Fibroblast of skin of left quadriceps (primary cell): Measurements from ENCODE around the gene AKR1C8.
"Not testable (repeated sequence)": the region's sequence is repeated elsewhere in the genome, so short reads cannot be mapped to it uniquely, and the experiment has no call there.

Experiments used
- DNase-seq, 2 experiments: peaks; one replicate each; pipeline ENCODE4 v3.0.0-alpha.2; 2013; ENCODE audit warnings: low read depth in 2 of 2

The AKR1C8 gene

GRCh38 chr10:5184987-5185775 is at the start of gene AKR1C8:
TSS of gene AKR1C8 (minus strand) at chr10:5185150. CDS start at chr10:5185104, 46 bp downstream.
- no peak for DNase-seq

DNA sequence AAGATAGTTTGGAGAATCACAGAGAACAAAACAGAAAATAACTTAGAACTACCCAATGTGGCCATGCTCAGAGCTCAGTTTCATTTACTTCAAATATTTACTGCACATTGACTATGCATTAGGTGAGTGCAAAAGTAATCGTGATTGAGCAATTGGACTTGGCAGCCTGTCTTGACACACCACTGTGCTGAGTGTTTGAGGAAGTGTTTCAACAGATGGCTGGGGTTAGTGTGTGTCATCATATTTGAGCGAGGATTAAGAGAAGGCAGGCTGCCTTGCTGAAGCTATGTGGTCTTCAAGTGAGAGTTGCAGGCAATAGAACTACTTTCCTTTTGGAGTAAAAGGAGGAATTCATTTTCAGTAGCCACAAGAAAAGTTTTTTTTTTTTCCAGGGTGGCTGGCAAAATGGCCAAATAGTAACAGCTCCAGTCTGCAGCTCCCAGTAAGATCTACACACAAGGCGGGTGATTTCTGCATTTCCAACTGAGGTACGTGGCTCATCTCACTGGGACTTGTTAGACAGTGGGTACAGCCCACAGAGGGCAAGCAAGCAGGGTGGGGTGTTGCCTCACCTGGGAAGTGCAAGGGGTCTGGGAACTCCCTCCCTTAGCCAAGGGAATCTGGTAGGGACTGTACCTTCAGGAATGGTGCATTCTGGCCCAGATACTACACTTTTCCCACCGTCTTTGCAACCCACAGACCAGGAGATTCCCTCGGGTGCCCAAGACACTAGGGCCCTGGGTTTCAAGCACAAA is 49.3 kb upstream of the AKR1C8 start:
- DNase-seq, result peak; percentile 14 to 22

DNA sequence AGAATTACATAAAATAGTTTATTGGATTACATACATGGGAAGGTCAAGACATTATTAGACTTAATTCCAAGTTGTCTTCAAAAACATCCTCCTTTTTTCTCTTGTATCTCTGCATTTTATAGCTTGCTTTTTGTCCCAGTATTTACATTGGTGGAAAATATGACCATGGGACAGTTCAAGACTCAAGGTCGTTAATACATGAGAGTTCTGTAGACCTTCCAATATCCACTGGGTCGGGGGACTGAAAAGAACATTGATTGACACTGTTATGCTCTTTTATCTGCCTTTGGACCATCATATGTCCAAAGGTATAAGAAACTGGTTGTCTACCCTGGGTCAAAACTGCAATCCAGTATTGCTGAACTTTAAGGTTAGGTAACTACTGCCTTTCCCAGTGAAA is 48.4 kb upstream of the AKR1C8 start:
- DNase-seq, result no peak

DNA sequence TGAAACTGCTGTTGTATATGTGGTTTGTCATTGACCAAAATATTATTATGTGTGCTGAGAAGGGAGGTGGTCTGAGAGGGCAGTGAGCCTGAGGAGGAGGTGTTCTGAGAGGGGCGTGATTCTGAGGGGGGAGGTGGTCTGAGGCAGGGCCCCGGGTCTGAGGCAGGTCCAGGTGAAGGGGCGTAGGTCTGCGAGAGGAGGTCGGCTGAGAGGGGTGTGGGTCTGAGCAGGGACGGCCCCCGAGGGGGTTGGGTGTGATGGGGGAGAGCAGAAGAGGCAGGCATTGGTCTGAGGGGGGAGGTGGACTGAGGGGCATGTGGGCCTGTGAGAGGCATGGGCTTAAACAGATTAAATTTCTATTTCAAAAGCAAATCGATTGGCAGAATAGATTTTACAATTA is 44.1 kb upstream of the AKR1C8 start:
- DNase-seq, result no peak

GRCh38 chr10:5222942-5223341 is 38.0 kb upstream of the AKR1C8 start:
- not testable (repeated sequence) for DNase-seq

GRCh38 chr10:5219262-5219661 is 34.3 kb upstream of the AKR1C8 start:
- no peak for DNase-seq

DNA sequence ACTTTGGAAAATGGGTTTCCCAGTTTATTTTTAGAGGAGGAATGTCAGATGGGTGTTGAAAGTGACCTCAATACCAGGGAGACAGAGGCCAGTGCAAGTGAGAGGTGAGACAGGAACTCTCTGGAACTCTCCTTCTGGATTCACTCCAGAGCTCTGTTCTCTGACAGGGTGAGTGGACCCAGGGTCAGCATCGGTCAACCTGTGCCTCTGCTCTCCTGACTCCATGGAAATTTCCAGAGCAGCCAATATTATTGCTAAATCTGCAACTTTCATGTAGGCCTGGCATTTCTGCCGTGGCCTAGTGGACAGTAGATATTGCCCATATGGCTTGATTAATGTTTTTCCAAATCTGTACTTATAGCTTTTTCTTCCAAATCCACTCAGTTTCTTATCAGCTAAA is 31.9 kb upstream of the AKR1C8 start:
- no peak for DNase-seq

DNA sequence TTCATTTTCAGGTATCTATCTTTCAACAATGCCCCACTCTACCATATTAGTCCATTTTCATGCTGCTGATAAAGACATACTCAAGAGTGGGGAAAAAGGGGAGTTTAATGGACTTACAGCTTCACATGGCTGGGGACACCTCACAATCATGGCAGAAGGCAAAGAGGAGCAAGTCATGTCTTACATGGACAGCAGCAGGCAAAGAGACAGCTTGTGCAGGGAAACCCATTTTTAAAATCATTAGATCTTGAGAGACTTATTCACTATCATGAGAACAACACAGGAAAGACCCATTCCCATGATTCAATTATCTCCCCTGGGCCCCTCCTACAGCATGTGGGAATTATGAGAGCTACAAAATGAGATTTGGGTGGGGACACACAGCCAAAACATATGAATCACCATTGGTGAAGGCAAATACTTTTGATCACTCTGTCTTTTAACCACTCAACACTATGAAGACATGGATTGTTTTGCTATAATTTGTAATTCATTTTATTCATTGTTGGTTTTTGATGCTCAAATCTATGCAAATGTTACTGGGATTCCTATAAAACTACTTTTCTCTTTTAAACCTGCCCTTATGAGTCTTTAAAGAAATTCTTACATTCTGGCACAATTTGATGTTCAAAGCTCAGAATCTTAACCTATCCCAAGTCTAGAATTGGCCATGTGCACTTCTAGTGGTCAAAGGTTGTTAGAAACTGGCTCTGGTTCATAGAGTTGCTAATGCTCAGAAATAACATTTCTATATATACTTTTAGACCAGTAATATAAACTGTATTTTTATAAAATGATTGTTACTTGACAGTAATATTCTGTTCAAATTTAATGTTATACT is 27.0 kb upstream of the AKR1C8 start:
- DNase-seq, result no peak

DNA sequence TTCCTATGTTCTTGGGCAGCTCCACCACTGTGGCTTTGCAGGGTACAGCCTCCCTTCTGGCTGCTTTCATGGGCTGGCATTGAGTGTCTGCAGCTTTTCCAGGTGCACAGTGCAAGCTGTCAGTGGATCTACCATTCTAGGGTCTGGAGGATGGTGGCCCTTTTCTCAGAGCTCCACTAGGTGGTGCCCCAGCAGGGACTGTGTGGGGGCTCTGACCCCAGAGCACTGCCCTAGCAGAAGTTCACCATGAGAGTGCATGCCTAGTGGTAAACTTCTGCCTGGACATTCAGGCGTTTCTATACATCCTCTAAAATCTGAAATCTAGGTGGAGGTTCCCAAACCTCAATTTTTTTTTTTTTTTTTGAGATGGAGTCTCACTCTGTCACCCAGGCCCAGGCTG is 25.3 kb upstream of the AKR1C8 start:
- not testable (repeated sequence) for DNase-seq

DNA sequence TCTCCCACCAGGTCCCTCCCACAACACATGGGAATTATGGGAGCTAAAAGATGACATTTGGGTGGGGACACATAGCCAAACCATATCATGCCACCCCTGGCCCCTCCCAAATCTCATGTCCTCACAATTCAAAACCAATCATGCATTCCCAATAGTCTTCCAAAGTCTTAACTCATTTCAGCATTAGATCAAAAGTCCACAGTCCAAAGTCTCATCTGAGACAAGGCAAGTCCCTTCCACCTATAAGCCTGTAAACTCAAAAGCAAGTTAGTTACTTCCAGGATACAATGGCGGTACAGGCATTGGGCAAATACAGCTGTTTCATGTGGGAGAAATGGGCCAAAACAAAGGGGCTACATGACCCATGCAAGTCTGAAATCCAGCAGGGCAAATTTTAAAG is 24.8 kb upstream of the AKR1C8 start:
- DNase-seq, result not testable (repeated sequence)

- no peak for DNase-seq
These were observed 21.8 kb upstream of the AKR1C8 start for GRCh38 chr10:5206799-5207198.

GRCh38 chr10:5199398-5199797 is 14.4 kb upstream of the AKR1C8 start:
- no peak for DNase-seq

- DNase-seq, result no peak
These were observed 13.4 kb upstream of the AKR1C8 start for GRCh38 chr10:5198386-5198785.

DNA sequence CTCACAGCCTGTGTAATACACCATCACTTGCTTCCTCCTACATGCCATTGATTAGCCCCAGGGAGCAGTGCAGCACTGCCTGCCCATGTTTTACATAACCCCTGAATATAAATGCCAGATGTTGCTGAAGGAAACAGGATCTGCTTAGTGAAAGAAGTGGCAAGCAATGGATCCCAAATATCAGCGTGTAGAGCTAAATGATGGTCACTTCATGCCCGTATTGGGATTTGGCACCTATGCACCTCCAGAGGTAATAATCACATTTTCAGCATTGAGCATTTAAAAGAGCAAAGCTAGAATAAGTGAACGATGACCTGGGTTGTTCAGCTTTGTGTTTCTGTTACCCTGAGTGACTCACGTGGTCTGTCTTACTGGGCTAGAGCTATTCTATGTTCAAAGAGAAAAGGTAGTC is 11.8 kb upstream of the AKR1C8 start, which contains the start of gene AKR1C4:
Gene AKR1C4, plus strand, starts transcription at position 136 of the 412 bp plus-strand sequence. Its CDS starts 31 bp downstream, at position 167.
- no peak for DNase-seq

DNA sequence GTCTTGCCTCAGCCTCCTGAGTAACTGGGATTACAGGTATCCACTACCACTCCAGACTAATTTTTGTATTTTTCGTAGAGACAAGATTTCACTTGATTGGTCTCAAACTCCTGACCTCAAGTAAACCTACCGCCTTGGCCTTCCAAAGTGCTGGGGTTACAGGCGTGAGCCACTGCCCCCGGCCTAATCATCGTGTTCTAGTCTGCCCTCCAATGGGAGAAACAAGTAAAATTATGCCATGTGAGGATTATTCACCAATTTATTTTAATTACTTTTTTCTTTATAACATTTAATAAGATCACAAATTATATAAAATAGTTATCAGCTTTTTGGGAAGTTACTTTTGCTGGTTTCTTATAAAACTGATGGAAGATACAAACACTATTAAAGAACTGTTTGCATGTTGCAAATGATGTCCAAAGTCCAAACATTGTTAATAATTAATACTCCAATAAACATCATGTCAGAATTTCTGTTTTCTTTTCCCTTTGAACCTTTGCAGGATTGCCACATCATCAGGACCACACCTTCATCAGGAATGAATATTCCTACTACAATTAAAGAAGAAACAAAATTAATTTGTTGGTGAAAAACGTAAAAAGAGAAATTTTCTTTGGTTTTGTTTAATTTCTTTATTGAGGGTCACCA is 10.9 kb upstream of the AKR1C8 start:
- DNase-seq, result no peak

- no peak for DNase-seq
These were observed 9.5 kb upstream of the AKR1C8 start for GRCh38 chr10:5194431-5194830.

DNA sequence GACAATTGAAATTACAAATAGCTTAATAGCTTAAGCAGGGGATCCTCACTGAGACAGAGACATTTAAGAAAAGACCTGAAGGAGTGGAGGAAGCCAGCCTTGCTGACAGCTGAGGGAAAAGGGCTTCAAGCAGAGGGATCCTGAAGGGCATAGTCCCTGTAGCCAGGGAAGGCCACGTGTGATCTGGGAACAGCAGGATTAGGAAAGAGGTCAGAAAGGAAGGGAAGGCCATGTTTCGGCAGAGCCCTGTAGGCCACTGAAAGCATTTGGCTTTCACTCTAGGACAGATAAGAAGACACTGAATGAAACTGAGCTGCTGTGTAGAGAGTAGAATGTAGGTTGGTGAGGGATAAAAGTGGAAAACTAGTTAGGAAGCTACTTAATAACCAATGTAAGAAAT is 3.4 kb upstream of the AKR1C8 start:
- DNase-seq, result no peak

GRCh38 chr10:5187867-5188266 is 2.9 kb upstream of the AKR1C8 start:
- DNase-seq, result no peak

- no peak for DNase-seq
These were observed 1.0 kb downstream of the AKR1C8 start for GRCh38 chr10:5183923-5184322.

DNA sequence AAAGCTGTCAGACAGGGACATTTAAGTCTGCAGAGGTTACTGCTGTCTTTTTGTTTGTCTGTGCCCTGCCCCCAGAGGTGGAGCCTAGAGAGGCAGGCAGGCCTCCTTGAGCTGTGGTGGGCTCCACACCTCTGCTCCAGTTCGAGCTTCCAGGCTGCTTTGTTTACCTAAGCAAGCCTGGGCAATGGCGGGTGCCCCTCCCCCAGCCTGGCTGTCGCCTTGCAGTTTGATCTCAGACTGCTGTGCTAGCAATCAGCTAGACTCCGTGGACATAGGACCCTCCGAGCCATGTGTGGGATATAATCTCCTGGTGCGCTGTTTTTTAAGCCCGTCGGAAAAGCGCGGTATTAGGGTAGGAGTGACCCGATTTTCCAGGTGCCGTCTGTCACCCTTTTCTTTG is 4.4 kb downstream of the AKR1C8 start:
- DNase-seq, result not testable (repeated sequence)

DNA sequence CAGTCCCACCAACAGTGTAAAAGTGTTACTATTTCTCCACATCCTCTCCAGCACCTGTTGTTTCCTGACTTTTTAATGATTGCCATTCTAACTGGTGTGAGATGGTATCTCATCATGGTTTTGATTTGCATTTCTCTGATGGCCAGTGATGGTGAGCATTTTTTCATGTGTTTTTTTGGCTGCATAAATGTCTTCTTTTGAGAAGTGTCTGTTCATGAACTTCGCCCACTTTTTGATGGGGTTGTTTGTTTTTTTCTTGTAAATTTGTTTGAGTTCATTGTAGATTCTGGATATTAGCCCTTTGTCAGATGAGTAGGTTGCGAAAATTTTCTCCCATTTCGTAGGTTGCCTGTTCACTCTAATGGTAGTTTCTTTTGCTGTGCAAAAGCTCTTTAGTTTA is 9.4 kb downstream of the AKR1C8 start:
- not testable (repeated sequence) for DNase-seq
